ENCODE measurements around the gene AR.

- no peak for TF ChIP-seq POLR2AphosphoS5 (IDR thresholded peaks at IDR 0.05; ENCODE audit: low read depth, low read length)
- TF ChIP-seq TAF1 (IDR thresholded peaks at IDR 0.05; ENCODE audit: low read depth, low read length) = no peak
- TF ChIP-seq POLR2A (IDR thresholded peaks at IDR 0.05; ENCODE audit: low read depth, low read length) = no peak
These were observed 69.5 kb downstream of the AR start for GRCh38 chrX:67613366-67613765.
